ENCODE data around the gene ZG16B.

ZG16B gene

GRCh38 chr16:2867661-2867986 lies 37.5 kb downstream of the ZG16B start:
- H3K27ac ChIP-seq, result peak overlapping the region; percentile 83
- TF ChIP-seq CTCF (conservative IDR thresholded peaks at IDR 0.05), result no peak

- TF ChIP-seq CTCF (conservative IDR thresholded peaks at IDR 0.05), result peak; percentile 91
- H3K27ac ChIP-seq, result peak overlapping the region; percentile 83
These were observed 38.1 kb downstream of the ZG16B start for GRCh38 chr16:2867987-2868789.

- H3K27ac ChIP-seq, result no peak overlapping the region
- TF ChIP-seq CTCF (conservative IDR thresholded peaks at IDR 0.05), result no peak
These were observed 41.8 kb downstream of the ZG16B start for GRCh38 chr16:2871926-2872325.

- peak overlapping the region; percentile 70 for H3K27ac ChIP-seq
- TF ChIP-seq CTCF (conservative IDR thresholded peaks at IDR 0.05), result no peak
These were observed 44.2 kb downstream of the ZG16B start for GRCh38 chr16:2874032-2874911.

GRCh38 chr16:2874912-2875362 lies 44.8 kb downstream of the ZG16B start:
- peak; percentile 91 for TF ChIP-seq CTCF (conservative IDR thresholded peaks at IDR 0.05)
- peak overlapping the region; percentile 70 for H3K27ac ChIP-seq

GRCh38 chr16:2879854-2880508 lies 49.9 kb downstream of the ZG16B start:
- TF ChIP-seq CTCF (conservative IDR thresholded peaks at IDR 0.05), result no peak
- no peak overlapping the region for H3K27ac ChIP-seq

Measured in VCaP (cell line).